ENCODE measurements around the gene PHF2. TPM values are rescaled to one million over a fixed set of nuclear protein-coding genes. Genes with fewer than 3 reads are reported as not detected.

Gene PHF2
- total and polyA plus RNA-seq, 12 donors, result 13.9 to 31.3 (median 23.0) TPM

- Histone ChIP-seq H3K27me3 (no peaks in the 10 kb centered on the region), H3K9me3 (no peaks in the 10 kb centered on the region), H3K4me3 (no peak overlapping the region), H3K4me1 (peaks cover 0 to 4% (median 0%) of the 10 kb centered on the region in 9 donors), H3K27ac (no peak overlapping the region), H3K36me3 (peaks cover 0 to 99% (median 52%) of the 10 kb centered on the region in 9 donors)
- TF ChIP-seq, protein P1, sequence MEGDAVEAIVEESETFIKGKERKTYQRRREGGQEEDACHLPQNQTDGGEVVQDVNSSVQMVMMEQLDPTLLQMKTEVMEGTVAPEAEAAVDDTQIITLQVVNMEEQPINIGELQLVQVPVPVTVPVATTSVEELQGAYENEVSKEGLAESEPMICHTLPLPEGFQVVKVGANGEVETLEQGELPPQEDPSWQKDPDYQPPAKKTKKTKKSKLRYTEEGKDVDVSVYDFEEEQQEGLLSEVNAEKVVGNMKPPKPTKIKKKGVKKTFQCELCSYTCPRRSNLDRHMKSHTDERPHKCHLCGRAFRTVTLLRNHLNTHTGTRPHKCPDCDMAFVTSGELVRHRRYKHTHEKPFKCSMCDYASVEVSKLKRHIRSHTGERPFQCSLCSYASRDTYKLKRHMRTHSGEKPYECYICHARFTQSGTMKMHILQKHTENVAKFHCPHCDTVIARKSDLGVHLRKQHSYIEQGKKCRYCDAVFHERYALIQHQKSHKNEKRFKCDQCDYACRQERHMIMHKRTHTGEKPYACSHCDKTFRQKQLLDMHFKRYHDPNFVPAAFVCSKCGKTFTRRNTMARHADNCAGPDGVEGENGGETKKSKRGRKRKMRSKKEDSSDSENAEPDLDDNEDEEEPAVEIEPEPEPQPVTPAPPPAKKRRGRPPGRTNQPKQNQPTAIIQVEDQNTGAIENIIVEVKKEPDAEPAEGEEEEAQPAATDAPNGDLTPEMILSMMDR (IDR thresholded peaks at IDR 0.05), result no peak
- ATAC-seq, result peak in 1 of 8 donors; percentile 30
- DNase-seq, result peak in 1 of 2 donors; percentile 2
- intact Hi-C loops (cut with DNase I), result loop anchor here in 1 of 10 donors (10.0 kb wide), 1 partner anchor 58 kb away; no protein-coding TSS in a partner anchor
- 84 to 85% methylated on average over 24 of the region's 24 CpGs for WGBS, 2 donors
Measured at GRCh38 chr9:93652604-93653592, 76.5 kb downstream of the PHF2 start.

DNA sequence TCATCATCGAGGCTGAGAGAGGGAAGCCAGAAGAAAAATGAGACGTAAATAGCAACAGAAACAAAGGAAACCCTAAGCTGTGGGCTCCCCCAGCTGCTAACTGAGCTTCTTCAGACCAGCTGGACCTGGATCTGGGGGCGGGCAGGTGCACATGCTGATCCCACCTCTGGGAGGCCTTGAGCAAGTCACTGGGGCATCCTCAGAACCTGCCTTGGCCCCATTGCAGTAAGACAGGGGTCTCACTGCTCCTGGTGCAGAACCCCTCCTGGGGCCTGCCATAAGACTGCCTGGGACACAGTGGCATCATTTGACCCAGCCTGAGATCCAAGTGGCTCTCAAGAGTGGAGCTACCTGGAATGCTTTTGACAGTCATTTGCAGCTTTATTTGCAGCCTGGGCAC, 77.4 kb downstream of the PHF2 start:
- Histone ChIP-seq H3K27ac (no peak overlapping the region), H3K36me3 (peaks cover 0 to 99% (median 53%) of the 10 kb centered on the region in 9 donors), H3K4me3 (no peak overlapping the region), H3K4me1 (peaks cover 0 to 4% (median 0%) of the 10 kb centered on the region in 9 donors), H3K9me3 (no peaks in the 10 kb centered on the region), H3K27me3 (no peaks in the 10 kb centered on the region)
- intact Hi-C loops (cut with DNase I), result loop anchor here in 1 of 10 donors (10.0 kb wide), 1 partner anchor 59 kb away; no protein-coding TSS in a partner anchor
- TF ChIP-seq, protein P1 (IDR thresholded peaks at IDR 0.05), result no peak
- WGBS, 2 donors, result 87 to 93% methylated on average over 3 of the region's 3 CpGs
- DNase-seq (peak in 1 of 2 donors; percentile 2), ATAC-seq (no peak)

DNA sequence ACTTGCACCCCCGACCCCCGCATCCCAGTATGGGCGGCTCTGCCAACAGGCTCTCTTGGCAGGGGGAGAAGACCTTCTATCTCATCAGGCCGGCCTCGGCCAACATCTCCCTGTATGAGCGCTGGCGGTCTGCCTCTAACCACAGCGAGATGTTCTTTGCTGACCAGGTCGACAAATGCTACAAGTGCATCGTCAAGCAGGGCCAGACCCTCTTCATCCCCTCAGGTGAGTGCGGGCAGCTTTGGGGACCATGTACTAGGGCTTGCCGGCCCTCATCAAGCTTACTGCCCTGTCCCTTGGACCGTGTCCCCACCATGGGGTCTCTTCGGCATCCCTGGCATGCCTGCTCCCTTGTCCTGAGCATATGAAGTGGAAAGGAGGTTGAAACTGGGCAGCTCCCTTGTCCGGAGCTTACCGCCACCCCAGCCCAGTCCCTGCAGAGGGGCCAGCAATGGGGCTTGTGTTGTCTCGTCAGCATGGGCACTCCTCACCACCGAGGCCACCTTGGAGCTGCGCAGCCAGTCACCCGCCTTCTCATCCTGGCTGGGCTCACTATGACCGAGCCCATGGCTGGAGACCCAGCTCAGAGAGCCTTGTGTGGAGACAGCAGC, 78.1 kb downstream of the PHF2 start:
- intact Hi-C loops (cut with DNase I), result loop anchor here in 1 of 10 donors (10.0 kb wide), 1 partner anchor 60 kb away; no protein-coding TSS in a partner anchor
- no peak for ATAC-seq
- Histone ChIP-seq H3K36me3 (peaks cover 0 to 99% (median 47%) of the 10 kb centered on the region in 9 donors), H3K27ac (no peak overlapping the region), H3K27me3 (no peaks in the 10 kb centered on the region), H3K4me3 (no peak overlapping the region), H3K9me3 (no peaks in the 10 kb centered on the region), H3K4me1 (peaks cover 0 to 4% (median 0%) of the 10 kb centered on the region in 9 donors)
- peak in 1 of 2 donors; percentile 7 for DNase-seq
- TF ChIP-seq, protein P1 (IDR thresholded peaks at IDR 0.05), result no peak
- WGBS, 2 donors, result 96% methylated on average over 21 of the region's 21 CpGs
